ENCODE data around the gene SPOCK2.

The SPOCK2 gene

DNA sequence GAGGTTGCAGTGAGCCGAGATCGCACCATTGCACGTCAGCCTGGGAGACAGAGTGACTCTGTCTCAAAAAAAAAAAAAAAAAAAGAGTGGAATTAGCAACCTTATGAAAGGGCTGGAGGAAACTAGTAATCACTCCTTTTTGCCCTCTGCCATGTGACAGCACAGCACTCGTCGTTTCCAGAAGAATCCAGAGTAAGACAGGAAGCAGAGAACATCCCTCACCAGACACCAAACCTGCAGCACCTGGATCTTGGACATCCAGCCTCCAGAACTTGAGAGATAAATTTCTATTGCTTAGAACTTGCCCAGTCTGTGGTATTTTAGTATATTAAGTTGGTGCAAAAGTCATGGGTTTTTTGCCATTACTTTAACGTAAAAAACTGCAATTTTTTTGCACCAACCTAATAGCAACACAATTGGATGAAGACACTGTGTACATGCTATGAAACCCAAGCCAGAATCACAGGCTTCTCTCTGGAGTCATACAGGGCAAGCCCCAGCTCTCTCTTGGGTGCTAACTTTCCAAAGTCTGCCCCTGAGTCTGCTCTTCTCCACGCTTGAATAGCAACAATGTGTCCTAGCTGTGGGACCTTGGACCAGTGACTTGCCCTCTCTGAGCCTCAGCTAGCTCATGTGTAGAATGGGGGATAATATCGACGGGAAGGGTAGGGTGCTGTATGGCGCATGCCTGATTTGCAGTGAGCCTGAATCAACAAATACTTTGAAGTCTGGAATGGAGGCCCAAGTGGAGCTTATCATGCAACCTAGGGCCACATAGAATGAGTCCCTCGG lies 69.1 kb downstream of the SPOCK2 start:
- Histone ChIP-seq H3K27ac (no peak overlapping the region), H3K4me3 (no peak overlapping the region)

GRCh38 chr10:72016608-72017300 lies 71.6 kb downstream of the SPOCK2 start:
- Histone ChIP-seq H3K4me3 (no peak overlapping the region), H3K27ac (no peak overlapping the region)

DNA sequence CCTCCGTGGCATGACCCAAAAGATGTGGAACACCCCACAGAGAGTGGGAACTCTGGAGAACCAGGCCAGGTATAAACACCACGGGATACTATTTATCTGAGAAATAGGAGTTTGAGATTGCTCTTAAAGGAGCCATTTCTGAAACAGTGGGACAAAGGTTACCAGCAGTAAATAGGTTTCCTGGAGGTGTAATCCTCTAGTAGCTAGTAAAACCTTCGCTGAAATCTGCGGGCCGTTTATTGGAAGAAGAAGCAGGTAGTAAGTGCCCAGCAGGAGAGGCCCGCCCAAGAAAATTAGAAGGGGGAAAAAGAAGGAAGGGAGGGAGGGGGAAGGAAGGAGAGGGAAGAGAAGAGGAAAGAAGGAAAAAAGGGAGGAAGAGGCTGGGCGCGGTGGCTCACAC lies 72.5 kb downstream of the SPOCK2 start:
- Histone ChIP-seq H3K4me3 (no peak overlapping the region), H3K27ac (no peak overlapping the region)

GRCh38 chr10:72014785-72015480 lies 73.4 kb downstream of the SPOCK2 start:
- Histone ChIP-seq H3K27ac (no peak overlapping the region), H3K4me3 (no peak overlapping the region)

- Histone ChIP-seq H3K4me3 (no peak overlapping the region), H3K27ac (no peak overlapping the region)
These were observed 74.2 kb downstream of the SPOCK2 start for GRCh38 chr10:72014197-72014596.

DNA sequence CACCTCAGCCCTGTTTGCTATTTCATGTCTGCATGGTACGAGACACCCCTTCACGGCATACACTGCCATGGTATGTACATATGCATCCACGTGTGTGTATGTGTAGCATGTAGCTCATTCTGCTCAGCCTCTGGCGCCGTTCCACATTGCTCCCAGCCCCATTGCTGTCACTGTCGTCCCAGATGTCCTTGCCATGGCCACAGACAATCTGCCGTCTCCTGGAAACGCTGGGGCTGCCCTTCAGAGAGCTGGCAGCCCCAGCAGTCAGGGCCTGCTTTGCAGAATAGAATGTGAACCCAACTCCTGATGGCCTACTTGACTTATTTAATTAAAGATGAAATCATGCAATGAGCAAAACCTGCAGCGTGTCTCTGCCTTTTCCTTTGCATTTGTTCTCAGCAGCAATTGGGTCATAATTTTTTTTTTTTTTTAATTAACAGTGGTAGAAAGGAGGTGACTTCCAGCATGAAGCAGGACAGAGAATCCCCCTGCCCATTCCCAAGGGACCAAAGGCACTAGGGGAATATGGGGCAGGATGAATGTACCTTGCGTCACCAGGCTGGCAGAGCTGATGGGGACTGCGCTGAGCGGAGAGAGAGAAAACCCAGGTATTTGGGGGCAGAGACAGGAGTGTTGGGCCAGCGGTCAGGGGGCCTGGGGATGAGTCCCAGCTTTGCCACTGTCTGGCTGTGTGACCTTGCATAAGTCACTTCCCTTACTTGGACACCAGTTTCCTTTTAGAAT lies 75.0 kb downstream of the SPOCK2 start:
- Histone ChIP-seq H3K27ac (no peak overlapping the region), H3K4me3 (no peak overlapping the region)

- H3K27ac ChIP-seq, result no peak overlapping the region
These were observed 75.6 kb downstream of the SPOCK2 start for GRCh38 chr10:72012796-72013195.

DNA sequence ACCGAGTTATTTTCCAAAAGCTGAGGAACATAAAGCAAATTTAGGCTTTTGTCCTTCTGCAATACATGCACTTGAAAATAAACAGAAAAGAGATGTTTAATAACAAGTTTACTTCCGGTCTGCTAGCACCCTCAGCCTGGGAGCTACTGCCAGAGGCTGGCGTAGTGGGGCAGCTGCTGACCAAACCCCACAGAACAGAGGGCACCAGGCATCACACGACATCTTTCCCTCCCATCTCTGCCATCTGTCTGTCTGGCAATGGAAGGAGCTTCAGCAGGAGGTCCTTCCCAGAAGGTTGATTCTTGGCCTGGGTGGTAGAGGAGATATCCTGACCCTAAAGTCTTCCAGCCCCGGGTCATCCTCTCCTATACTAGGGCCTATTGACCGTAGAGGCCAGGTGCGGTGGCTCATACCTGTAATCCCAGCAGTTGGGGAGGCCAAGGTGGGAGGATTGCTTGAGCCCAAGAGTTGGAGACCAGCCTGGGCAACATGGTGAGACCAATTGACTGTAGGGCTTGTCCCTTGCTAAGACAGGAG lies 76.3 kb downstream of the SPOCK2 start:
- Histone ChIP-seq H3K4me3 (no peak overlapping the region), H3K27ac (peak overlapping the region in 1 of 21 experiments; percentile 26)

More at GRCh38 chr10:72012796-72013195, 75.6 kb downstream of the SPOCK2 start:
- no peak overlapping the region for H3K4me3 ChIP-seq

- H3K27ac ChIP-seq, result peak overlapping the region in 5 of 21 experiments; percentile 26 to 93 (median 80)
- no peak overlapping the region for H3K4me3 ChIP-seq
These were observed 76.9 kb downstream of the SPOCK2 start for GRCh38 chr10:72011468-72011867.

DNA sequence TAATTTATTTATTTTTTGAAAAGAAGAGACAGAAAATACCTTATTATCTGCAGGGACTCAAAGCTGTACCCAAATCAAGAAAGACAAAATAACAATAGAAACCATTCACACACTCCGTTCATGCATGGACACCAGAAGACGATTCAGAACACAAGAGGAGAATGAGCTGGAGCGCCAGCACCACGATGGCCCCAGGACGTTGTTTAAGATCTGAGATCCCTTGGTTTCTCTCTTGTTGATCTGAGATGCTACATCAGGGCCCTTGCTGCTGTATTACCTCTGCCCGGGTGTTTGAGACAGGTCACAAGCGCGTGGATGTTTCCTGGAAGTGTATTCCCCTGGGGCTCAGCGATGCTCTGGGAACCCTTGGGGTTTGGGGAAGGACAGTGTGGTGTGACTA lies 77.3 kb downstream of the SPOCK2 start:
- H3K4me3 ChIP-seq, result no peak overlapping the region
- H3K27ac ChIP-seq, result peak overlapping the region in 8 of 21 experiments; percentile 35 to 93 (median 82)

DNA sequence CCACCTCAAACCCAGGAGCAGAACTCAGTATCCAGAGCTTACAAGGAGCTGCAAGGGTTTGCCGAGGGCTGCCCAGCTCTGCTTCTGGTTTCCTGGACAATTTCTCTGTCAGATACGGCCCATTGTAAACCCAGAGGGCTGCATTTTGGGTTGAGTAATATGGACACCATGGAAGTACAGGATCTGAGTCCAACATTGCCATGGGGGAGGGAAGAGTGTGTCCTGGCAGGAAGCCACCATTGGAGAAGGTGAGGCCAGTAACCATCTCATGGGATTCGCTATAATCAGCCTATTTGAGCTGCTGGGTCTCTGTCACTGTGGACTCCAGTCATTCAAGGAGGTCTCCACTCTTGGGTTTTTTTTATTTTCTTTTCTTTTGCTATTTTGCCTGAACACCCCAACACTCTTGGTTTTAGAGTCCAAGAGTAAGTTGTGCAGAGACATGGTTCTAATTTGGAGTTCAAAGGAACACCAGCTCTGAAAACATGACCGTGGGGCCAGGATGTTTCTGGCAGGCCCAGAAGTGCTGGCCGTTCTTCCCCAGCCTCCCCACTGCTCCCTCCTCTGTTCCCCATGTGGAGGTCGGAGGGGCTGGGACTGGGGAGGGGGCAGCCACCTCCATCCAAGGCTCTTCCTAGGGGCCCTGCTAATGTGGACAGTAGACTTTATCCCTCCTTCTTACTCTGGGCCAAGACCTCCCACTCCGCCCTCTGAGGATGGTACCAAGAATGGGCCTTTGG lies 77.9 kb downstream of the SPOCK2 start:
- Histone ChIP-seq H3K27ac (peak overlapping the region; percentile 42 to 93 (median 81)), H3K4me3 (no peak overlapping the region)

DNA sequence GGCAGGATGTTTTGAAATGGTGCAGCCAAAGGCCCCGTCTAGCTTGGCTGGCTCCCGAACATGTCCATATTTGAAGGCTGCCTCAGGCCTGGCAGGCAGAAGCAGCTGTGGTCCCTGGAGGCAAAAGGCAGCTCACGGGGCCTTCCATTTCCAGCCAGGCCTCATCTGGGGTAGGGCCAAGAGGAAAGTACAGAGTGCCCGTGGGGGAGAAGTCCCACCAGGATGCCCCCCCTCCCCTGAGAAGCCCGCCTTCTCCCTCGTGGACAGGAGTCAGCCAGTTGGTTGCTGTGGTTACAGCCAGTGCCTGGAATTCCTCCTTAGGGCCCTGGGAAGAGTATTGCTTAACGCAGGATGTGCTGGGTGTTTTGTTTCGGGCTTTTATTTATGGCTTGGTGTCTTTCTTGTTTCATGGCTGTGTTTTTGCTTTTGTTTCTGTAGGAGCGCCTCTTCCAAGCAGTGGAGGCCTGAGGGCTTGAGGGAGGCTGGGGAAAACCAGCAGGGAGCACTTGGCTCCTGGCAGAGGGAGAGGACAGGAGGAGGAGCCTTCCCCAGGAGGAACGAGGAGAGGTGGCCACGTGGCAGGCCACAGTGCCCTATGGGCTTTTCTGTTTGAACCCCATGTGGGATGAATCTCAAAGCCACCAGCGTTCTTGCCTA lies 78.8 kb downstream of the SPOCK2 start:
- no peak overlapping the region for H3K4me3 ChIP-seq
- peak overlapping the region; percentile 42 to 93 (median 81) for H3K27ac ChIP-seq

GRCh38 chr10:72009051-72009424 lies 79.3 kb downstream of the SPOCK2 start:
- peak overlapping the region; percentile 13 to 93 (median 81) for H3K27ac ChIP-seq
- H3K4me3 ChIP-seq, result no peak overlapping the region

Data from skin epidermis (tissue), 12 donors.